Testis (tissue), 2 donors: ENCODE results near the gene CLEC18B.

Experiments
- CTCF ChIP-seq, 3 experiments: fragments of 450-650 bp in 2 of 3; fragments of 200-600 bp in 1 of 3; sonication (generic) in 1 of 3; IDR thresholded peaks; one replicate each; pipeline ENCODE4 v1.5.1; 2016 to 2019; ENCODE audit warnings: antibody characterized with exemption in 3 of 3, mild to moderate bottlenecking in 2 of 3, moderate library complexity in 1 of 3
- POLR2A ChIP-seq: fragments of 450-650 bp; IDR thresholded peaks from one replicate; pipeline ENCODE4 v1.6.1; 2017; ENCODE audit warnings: antibody characterized with exemption, mild to moderate bottlenecking, moderate library complexity

GRCh38 chr16:74446866-74447265 is 25.6 kb upstream of the CLEC18B start:
- no peak for TF ChIP-seq CTCF (IDR thresholded peaks at IDR 0.05)
- TF ChIP-seq POLR2A, result no peak
